Trophoblast cell (in vitro differentiated cells and primary cell): ENCODE results near the gene GSKIP.

Experiments used
- DNase-seq, 2 donors: peaks; one replicate each; pipeline ENCODE4 v3.0.0-alpha.2; 2016
- H2AFZ ChIP-seq: 2 replicates; pipeline ENCODE4 v1.6.1; 2013; ENCODE audit warnings: low read length, moderate library complexity, mild to moderate bottlenecking; ENCODE audit not compliant: insufficient read depth, poor library complexity
- H2AK5ac ChIP-seq: 2 replicates; pipeline ENCODE4 v1.6.1; 2013; ENCODE audit warnings: mild to moderate bottlenecking, low read length
- H2BK120ac ChIP-seq: 2 replicates; pipeline ENCODE4 v1.6.1; 2013; ENCODE audit warnings: low read length, mild to moderate bottlenecking, moderate library complexity; ENCODE audit not compliant: insufficient read depth, poor library complexity
- H2BK12ac ChIP-seq: 2 replicates; pipeline ENCODE4 v1.6.1; 2013; ENCODE audit warnings: mild to moderate bottlenecking, low read length, moderate library complexity
- H2BK5ac ChIP-seq: 2 replicates; pipeline ENCODE4 v1.6.1; 2013; ENCODE audit warnings: low read length, low read depth, moderate library complexity, mild to moderate bottlenecking; ENCODE audit not compliant: poor library complexity
- H3K14ac ChIP-seq: 2 replicates; pipeline ENCODE4 v1.6.1; 2013; ENCODE audit warnings: mild to moderate bottlenecking, low read length
- H3K18ac ChIP-seq: 2 replicates; pipeline ENCODE4 v1.6.1; 2013; ENCODE audit warnings: mild to moderate bottlenecking, low read length
- H3K23ac ChIP-seq: 2 replicates; pipeline ENCODE4 v1.6.1; 2013; ENCODE audit warnings: low read length
- H3K27ac ChIP-seq: 2 replicates; pipeline ENCODE4 v1.5.1; 2013; ENCODE audit warnings: low read depth, mild to moderate bottlenecking, inconsistent platforms, low read length, moderate library complexity
- H3K27me3 ChIP-seq: 2 replicates; pipeline ENCODE4 v1.6.1; 2013; ENCODE audit warnings: inconsistent platforms, mild to moderate bottlenecking, low read length, moderate library complexity; ENCODE audit not compliant: insufficient read depth
- H3K36me3 ChIP-seq, 2 experiments: 1 replicate in 1 of 2; 2 replicates in 1 of 2; pipeline ENCODE4 v1.6.1; 2013; ENCODE audit warnings: low read length in 2 of 2, mild to moderate bottlenecking in 2 of 2, moderate library complexity in 1 of 2; ENCODE audit not compliant: insufficient read depth in 2 of 2, control insufficient read depth in 1 of 2
- H3K4ac ChIP-seq: 2 replicates; pipeline ENCODE4 v1.6.1; 2013; ENCODE audit warnings: low read depth, mild to moderate bottlenecking, low read length, moderate library complexity
- H3K4me1 ChIP-seq, 2 experiments: 1 replicate in 1 of 2; 2 replicates in 1 of 2; pipeline ENCODE4 v1.6.1; 2013; ENCODE audit warnings: low read length in 2 of 2, mild to moderate bottlenecking in 2 of 2, moderate library complexity in 1 of 2; ENCODE audit not compliant: insufficient read depth in 2 of 2, control insufficient read depth in 1 of 2
- H3K4me2 ChIP-seq: 2 replicates; pipeline ENCODE4 v1.6.1; 2013; ENCODE audit warnings: inconsistent platforms, mild to moderate bottlenecking, low read length, moderate library complexity
- H3K4me3 ChIP-seq: 2 replicates; pipeline ENCODE4 v1.5.1; 2013; ENCODE audit warnings: mild to moderate bottlenecking, low read depth, low read length, inconsistent platforms
- H3K79me1 ChIP-seq: one replicate; pipeline ENCODE4 v1.6.1; 2013; ENCODE audit warnings: low read length
- H3K79me2 ChIP-seq: 2 replicates; pipeline ENCODE4 v1.6.1; 2013; ENCODE audit warnings: low read length, mild to moderate bottlenecking; ENCODE audit not compliant: control insufficient read depth, insufficient read depth, poor library complexity
- H3K9ac ChIP-seq: 2 replicates; pipeline ENCODE4 v1.6.1; 2013; ENCODE audit warnings: mild to moderate bottlenecking, low read length
- H3K9me3 ChIP-seq: 2 replicates; pipeline ENCODE4 v1.6.1; 2013; ENCODE audit warnings: low read depth, mild to moderate bottlenecking, control low read depth, inconsistent platforms, low read length; ENCODE audit not compliant: insufficient read depth
- H4K12ac ChIP-seq: 2 replicates; pipeline ENCODE4 v1.6.1; 2013; ENCODE audit warnings: low read depth, mild to moderate bottlenecking, low read length, moderate library complexity
- H4K8ac ChIP-seq: 2 replicates; pipeline ENCODE4 v1.6.1; 2013; ENCODE audit warnings: low read depth, mild to moderate bottlenecking, low read length, moderate library complexity
- H4K91ac ChIP-seq: one replicate; pipeline ENCODE4 v1.6.1; 2013; ENCODE audit warnings: low read depth, mild to moderate bottlenecking, low read length, moderate library complexity
- WGBS: extraction: QIAGEN DNeasy Blood & Tissue Kit; methylation state at CpG from one replicate; pipeline ENCODE4 v1.1.7; 2013; ENCODE audit warnings: missing lambda C conversion rate; ENCODE audit not compliant: insufficient read length, insufficient coverage; ENCODE audit errors: extremely low coverage; 5-methylcytosine and 5-hydroxymethylcytosine counted together

Gene GSKIP

DNA sequence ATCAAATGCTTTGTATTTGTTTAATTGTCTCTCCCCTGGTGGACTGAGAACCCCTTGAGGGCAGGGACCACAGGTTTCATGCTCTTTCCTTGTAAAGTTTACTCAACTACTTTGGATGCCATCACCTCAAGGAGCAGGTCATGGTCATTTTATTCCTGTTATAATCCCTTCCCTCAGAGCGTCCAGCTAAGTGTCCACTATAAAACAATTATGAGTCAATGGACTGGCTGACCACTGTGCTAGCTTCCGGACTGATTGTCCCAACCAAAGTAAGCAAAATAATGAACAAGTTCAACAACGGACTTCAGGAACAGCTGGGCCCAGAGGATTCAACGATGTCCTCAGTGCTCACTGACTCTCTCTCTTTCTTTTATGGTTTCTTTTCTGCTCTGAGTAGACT, 46.8 kb downstream of the GSKIP start:
- Histone ChIP-seq H2AFZ (no peak overlapping the region), H3K27ac (no peak overlapping the region), H3K4ac (no peak overlapping the region), H3K9me3 (no peaks in the 10 kb centered on the region), H3K4me2 (no peak overlapping the region), H2AK5ac (no peak overlapping the region), H4K8ac (no peak overlapping the region), H3K4me3 (no peak overlapping the region), H3K4me1 (no peaks in the 10 kb centered on the region), H2BK12ac (no peak overlapping the region), H4K91ac (no peak overlapping the region), H3K79me2 (no peaks in the 10 kb centered on the region), H3K9ac (no peak overlapping the region), H2BK120ac (no peak overlapping the region), H3K79me1 (no peaks in the 10 kb centered on the region), H3K18ac (no peak overlapping the region), H3K14ac (no peak overlapping the region), H2BK5ac (no peak overlapping the region), H4K12ac (no peak overlapping the region), H3K36me3 (no peaks in the 10 kb centered on the region), H3K23ac (no peak overlapping the region), H3K27me3 (no peaks in the 10 kb centered on the region)
- no CpG with 5 or more reads among the region's 4 CpGs for WGBS
- no peak for DNase-seq

DNA sequence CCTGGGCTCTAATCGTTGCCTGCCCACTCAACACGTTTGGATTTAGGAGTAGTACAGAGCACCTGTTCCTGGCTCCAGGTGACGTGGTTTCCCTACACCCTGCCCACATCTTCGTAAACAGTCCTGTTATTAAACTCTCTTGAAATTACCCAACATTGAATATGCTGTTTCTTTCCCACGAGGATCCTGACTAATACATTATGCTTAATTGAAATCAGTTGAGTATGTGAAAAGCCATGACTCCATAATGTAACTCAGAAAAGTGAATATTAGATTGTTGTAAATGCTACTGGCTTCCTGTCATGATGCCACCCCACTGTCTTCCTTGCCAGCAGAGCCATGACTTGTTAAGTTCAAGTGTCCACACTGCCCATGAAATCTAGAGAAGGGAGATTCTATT, 50.2 kb downstream of the GSKIP start:
- Histone ChIP-seq H4K91ac (no peak overlapping the region), H3K18ac (no peak overlapping the region), H3K79me1 (no peaks in the 10 kb centered on the region), H3K27me3 (no peaks in the 10 kb centered on the region), H4K8ac (no peak overlapping the region), H3K9ac (no peak overlapping the region), H2BK5ac (no peak overlapping the region), H2AFZ (no peak overlapping the region), H3K79me2 (no peaks in the 10 kb centered on the region), H3K27ac (no peak overlapping the region), H4K12ac (no peak overlapping the region), H3K9me3 (no peaks in the 10 kb centered on the region), H3K14ac (no peak overlapping the region), H2BK12ac (no peak overlapping the region), H2AK5ac (no peak overlapping the region), H3K4ac (no peak overlapping the region), H3K4me1 (no peaks in the 10 kb centered on the region), H3K4me2 (no peak overlapping the region), H3K36me3 (no peaks in the 10 kb centered on the region), H2BK120ac (no peak overlapping the region), H3K23ac (no peak overlapping the region), H3K4me3 (no peak overlapping the region)
- no CpG with 5 or more reads among the region's 5 CpGs for WGBS
- no peak for DNase-seq

DNA sequence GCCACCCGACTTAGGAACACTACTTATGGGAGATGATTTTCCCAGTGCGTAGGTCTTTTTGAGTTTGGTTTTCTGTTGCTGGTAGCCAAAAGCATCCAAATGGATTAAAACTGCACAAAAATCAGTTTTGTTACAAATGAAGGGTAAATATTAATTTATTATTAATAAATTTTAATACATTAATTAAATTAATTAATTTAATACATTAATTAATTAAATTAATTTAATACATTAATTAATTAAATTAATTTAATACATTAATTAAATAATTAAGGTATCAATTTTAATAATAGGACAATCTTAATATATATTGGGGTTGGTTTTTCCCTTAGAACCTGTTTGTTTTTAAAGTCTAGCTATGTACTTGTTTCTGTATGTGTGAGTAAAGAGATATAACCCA, 52.2 kb downstream of the GSKIP start:
- no peaks in the 10 kb centered on the region for H3K4me1 ChIP-seq
- H3K36me3 ChIP-seq: no peaks in the 10 kb centered on the region
- H3K79me2 ChIP-seq: no peaks in the 10 kb centered on the region
- H4K91ac ChIP-seq: no peak overlapping the region
- H2AK5ac ChIP-seq: no peak overlapping the region
- no peak overlapping the region for H2BK120ac ChIP-seq
- H3K27ac ChIP-seq: no peak overlapping the region
- no peaks in the 10 kb centered on the region for H3K27me3 ChIP-seq
- no peak overlapping the region for H3K4me3 ChIP-seq
- H3K79me1 ChIP-seq: no peaks in the 10 kb centered on the region
- H3K18ac ChIP-seq: no peak overlapping the region
- H3K14ac ChIP-seq: no peak overlapping the region
- no peak overlapping the region for H4K8ac ChIP-seq
- H4K12ac ChIP-seq: no peak overlapping the region
- no peak overlapping the region for H3K4me2 ChIP-seq
- no peak overlapping the region for H2BK12ac ChIP-seq
- no peaks in the 10 kb centered on the region for H3K9me3 ChIP-seq
- no peak overlapping the region for H2BK5ac ChIP-seq
- WGBS: no CpG with 5 or more reads among the region's 2 CpGs
- H3K4ac ChIP-seq: no peak overlapping the region
- H3K9ac ChIP-seq: no peak overlapping the region
- no peak overlapping the region for H2AFZ ChIP-seq
- DNase-seq: no peak
- H3K23ac ChIP-seq: no peak overlapping the region

DNA sequence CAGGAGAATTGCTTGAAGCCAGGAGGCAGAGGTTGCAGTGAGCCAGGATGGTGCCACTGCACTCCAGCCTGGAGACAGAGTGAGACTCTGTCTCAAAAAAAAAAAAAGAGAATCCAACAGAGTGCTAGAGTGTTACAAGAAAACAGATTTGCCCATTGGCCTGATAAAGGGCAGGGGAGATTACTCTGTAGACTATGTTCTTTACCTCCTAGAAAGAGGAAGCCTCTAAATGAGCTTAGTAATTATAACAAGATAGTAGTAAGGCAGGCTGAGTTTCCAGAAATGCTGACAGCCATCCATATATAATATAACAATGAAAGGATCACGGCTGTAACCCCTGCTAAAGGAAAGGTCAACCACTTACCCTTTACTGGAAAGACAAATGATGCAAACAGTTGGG, 53.0 kb downstream of the GSKIP start:
- WGBS: no CpG with 5 or more reads among the region's 1 CpG
- Histone ChIP-seq H3K4ac (no peak overlapping the region), H2BK120ac (no peak overlapping the region), H3K23ac (no peak overlapping the region), H3K4me2 (no peak overlapping the region), H3K14ac (no peak overlapping the region), H4K12ac (no peak overlapping the region), H3K27me3 (no peaks in the 10 kb centered on the region), H3K4me3 (no peak overlapping the region), H2AK5ac (no peak overlapping the region), H3K27ac (no peak overlapping the region), H3K9ac (no peak overlapping the region), H3K79me2 (no peaks in the 10 kb centered on the region), H3K9me3 (no peaks in the 10 kb centered on the region), H3K4me1 (no peaks in the 10 kb centered on the region), H4K91ac (no peak overlapping the region), H2AFZ (no peak overlapping the region), H3K79me1 (no peaks in the 10 kb centered on the region), H2BK12ac (no peak overlapping the region), H3K18ac (no peak overlapping the region), H4K8ac (no peak overlapping the region), H3K36me3 (no peaks in the 10 kb centered on the region), H2BK5ac (no peak overlapping the region)
- no peak for DNase-seq
